K562 (cell line): ENCODE measurements around the gene DDX5. TPM values are rescaled to one million over a fixed set of nuclear protein-coding genes. Genes with fewer than 3 reads are reported as not detected.

Experiments used
- ATAC-seq: fragments of 200-7000 bp; cut with Tn5 transposase; 3 replicates; pipeline ENCODE4 v1.9.1; 2020; ENCODE audit warnings: moderate library complexity
- BruUV-seq: library from RNA; stranded (reverse); fragments of 400-500 nt; replicated peaks from 2 replicates; lab custom pipeline; 2021; lab: Mats Ljungman, UMichigan
- CTCF ChIA-PET: fragments of 300-600 bp; formaldehyde crosslinking; extraction: SDS; loops from one replicate; lab custom pipeline; 2021; ENCODE audit warnings: low intra/inter-chr PET ratio; lab: Yijun Ruan, JAX
- POLR2A ChIA-PET: fragments of 300-600, 350-650 bp; sonication (Branson Sonifier 250); formaldehyde crosslinking; extraction: SDS; loops from one replicate; lab custom pipeline; 2021; ENCODE audit warnings: antibody characterized with exemption, inconsistent platforms; lab: Yijun Ruan, JAX
- DNase-seq, 4 experiments: peaks; one replicate each; pipeline versions ENCODE4 v3.0.0 to v3.0.0-alpha.2; 2011 to 2018; ENCODE audit warnings: low spot score in 3 of 4, mixed read lengths in 3 of 4; ENCODE audit errors: extremely low read depth in 1 of 4
- FAIRE-seq: peaks from 2 replicates; lab custom pipeline; 2011; peaks lifted over from hg19 to GRCh38; lab: Jason Lieb, UNC
- H2AFZ ChIP-seq: 2 replicates; pipeline ENCODE4 v1.6.0; 2011; ENCODE audit warnings: low read depth, low read length, control low read depth, inconsistent platforms
- H3K27ac ChIP-seq: fragments of 200-600 bp; 3 replicates; pipeline ENCODE4 v1.8.0; 2011; ENCODE audit warnings: low read depth, mild to moderate bottlenecking, control low read depth, inconsistent platforms, low read length, moderate library complexity, mixed read lengths; ENCODE audit errors: extremely low read depth
- H3K27me3 ChIP-seq, 2 experiments: fragments of 300-600 bp in 1 of 2; 2 replicates in 1 of 2; 3 replicates in 1 of 2; pipeline versions ENCODE4 v1.6.0 to v1.8.0; 2011; ENCODE audit warnings: inconsistent platforms in 2 of 2, low read length in 2 of 2, mild to moderate bottlenecking in 1 of 2, mixed read lengths in 1 of 2, moderate library complexity in 1 of 2; ENCODE audit not compliant: control insufficient read depth in 2 of 2, insufficient read depth in 2 of 2
- H3K36me3 ChIP-seq: fragments of 300-600 bp; 3 replicates; pipeline ENCODE4 v1.8.0; 2011; ENCODE audit warnings: mild to moderate bottlenecking, low read length, inconsistent platforms; ENCODE audit not compliant: control insufficient read depth, insufficient read depth
- H3K4me1 ChIP-seq, 2 experiments: fragments of 200-600 bp in 1 of 2; replicated peaks in 1 of 2; 2 replicates in 1 of 2; 3 replicates in 1 of 2; pipeline versions ENCODE4 v1.5.1 to v1.8.0; 2011; ENCODE audit warnings: inconsistent platforms in 2 of 2, low read length in 2 of 2, mild to moderate bottlenecking in 1 of 2, mixed read lengths in 1 of 2, moderate library complexity in 1 of 2; ENCODE audit not compliant: control insufficient read depth in 2 of 2, insufficient read depth in 2 of 2
- H3K4me2 ChIP-seq: 2 replicates; pipeline ENCODE4 v1.6.1; 2011; ENCODE audit warnings: low read length, control low read depth, inconsistent platforms, mixed read lengths; ENCODE audit not compliant: insufficient read depth
- H3K4me3 ChIP-seq: fragments of 200-600 bp; sonication (generic), shearing (Covaris generic); 2 replicates; pipeline ENCODE4 v1.5.1; 2016; ENCODE audit warnings: control low read depth, inconsistent platforms
- H3K79me2 ChIP-seq: fragments of 200-600 bp; 3 replicates; pipeline ENCODE4 v1.8.0; 2011; ENCODE audit warnings: low read length, inconsistent platforms; ENCODE audit not compliant: control insufficient read depth, insufficient read depth
- H3K9ac ChIP-seq, 2 experiments: 2 replicates each; pipeline versions ENCODE4 v1.6.0 to v1.6.1; 2011; ENCODE audit warnings: low read depth in 2 of 2, low read length in 2 of 2, control low read depth in 1 of 2, inconsistent platforms in 1 of 2, mild to moderate bottlenecking in 1 of 2, mixed read lengths in 1 of 2; ENCODE audit not compliant: insufficient read depth in 1 of 2
- H3K9me1 ChIP-seq: one replicate; pipeline ENCODE4 v1.6.0; 2011; ENCODE audit warnings: inconsistent platforms, mild to moderate bottlenecking, low read length, moderate library complexity; ENCODE audit not compliant: control insufficient read depth, insufficient read depth
- H3K9me3 ChIP-seq: replicated peaks from 2 replicates; pipeline ENCODE4 v1.5.1; 2011; ENCODE audit warnings: low read depth, low read length, inconsistent platforms; ENCODE audit not compliant: control insufficient read depth, insufficient read depth
- H4K20me1 ChIP-seq: replicated peaks from 2 replicates; pipeline ENCODE4 v1.6.1; 2011; ENCODE audit warnings: low read length, inconsistent platforms, mixed read lengths; ENCODE audit not compliant: control insufficient read depth, insufficient read depth
- BRCA1 ChIP-seq, 2 experiments: fragments of 450-650 bp in 1 of 2; sonication (generic) in 1 of 2; formaldehyde crosslinking in 1 of 2; IDR thresholded peaks; 2 replicates each; pipeline versions ENCODE4 v1.5.0 to v1.6.1; 2017 to 2020; ENCODE audit warnings: mild to moderate bottlenecking in 1 of 2, missing genetic modification reagents in 1 of 2
- FOXM1 ChIP-seq, 2 experiments: fragments of 450-650 bp in 1 of 2; sonication (generic) in 1 of 2; formaldehyde crosslinking in 1 of 2; IDR thresholded peaks; 2 replicates each; pipeline versions ENCODE4 v1.6.1 to v1.9.0; 2017 to 2022; ENCODE audit warnings: low read depth in 2 of 2, mild to moderate bottlenecking in 2 of 2, missing genetic modification reagents in 1 of 2, moderate library complexity in 1 of 2
- FOXO4 ChIP-seq: fragments of 450-650 bp; formaldehyde crosslinking; IDR thresholded peaks from 2 replicates; pipeline ENCODE4 v1.4.0; 2020; ENCODE audit warnings: mild to moderate bottlenecking, moderate library complexity
- GABPB2 ChIP-seq: fragments of 250-450 bp; sonication (Bioruptor Pico); conservative IDR thresholded peaks from 2 replicates; pipeline ENCODE4 v1.5.1; 2021; ENCODE audit warnings: mild to moderate bottlenecking
- HDAC2 ChIP-seq: fragments of 450-650 bp; IDR thresholded peaks from 2 replicates; pipeline ENCODE4 v1.6.1; 2016; ENCODE audit warnings: mild to moderate bottlenecking
- PHTF2 ChIP-seq: fragments of 250-450 bp; sonication (Bioruptor Pico); IDR thresholded peaks from 2 replicates; pipeline ENCODE4 v1.5.0; 2021; ENCODE audit warnings: mild to moderate bottlenecking
- RBM15 ChIP-seq: fragments of 200-400 bp; formaldehyde crosslinking; IDR thresholded peaks from 2 replicates; pipeline ENCODE4 v1.6.1; 2018; ENCODE audit warnings: mild to moderate bottlenecking, low read length, moderate library complexity; ENCODE audit not compliant: insufficient read depth
- SIRT6 ChIP-seq: IDR thresholded peaks from one replicate; pipeline ENCODE4 v1.6.1; 2012; ENCODE audit warnings: low read depth, mild to moderate bottlenecking, control low read depth, inconsistent platforms, low read length, moderate library complexity
- SMARCA5 ChIP-seq: fragments of 450-650 bp; IDR thresholded peaks from 2 replicates; pipeline ENCODE4 v1.6.1; 2016
- YY1 ChIP-seq, 3 experiments: IDR thresholded peaks; 2 replicates each; pipeline ENCODE4 v1.6.1; 2011; ENCODE audit warnings: low read length in 2 of 3, mild to moderate bottlenecking in 2 of 3, moderate library complexity in 2 of 3, borderline replicate concordance in 1 of 3, control low read depth in 1 of 3, low read depth in 1 of 3; ENCODE audit not compliant: insufficient read depth in 3 of 3, insufficient replicate concordance in 2 of 3, control insufficient read depth in 1 of 3, insufficient read length in 1 of 3; ENCODE audit errors: extremely low read depth in 1 of 3
- ZEB2 ChIP-seq: fragments of 450-650 bp; IDR thresholded peaks from 2 replicates; pipeline ENCODE4 v1.6.1; 2016
- ZFP36 ChIP-seq: fragments of 150-350 bp; IDR thresholded peaks from 2 replicates; pipeline ENCODE4 v1.6.1; 2018; ENCODE audit warnings: low read length, low read depth; ENCODE audit not compliant: partially characterized antibody
- ZKSCAN1 ChIP-seq: fragments of 150-350 bp; IDR thresholded peaks from 2 replicates; pipeline ENCODE4 v1.6.1; 2016; ENCODE audit warnings: low read depth, low read length
- ZNF184 ChIP-seq: sonication (generic); formaldehyde crosslinking; IDR thresholded peaks from 2 replicates; pipeline ENCODE4 v1.5.0; 2020; ENCODE audit warnings: missing genetic modification reagents
- ZNF699 ChIP-seq: fragments of 250-450 bp; sonication (Bioruptor Pico); IDR thresholded peaks from 2 replicates; pipeline ENCODE4 v1.8.0; 2021; ENCODE audit warnings: mild to moderate bottlenecking, moderate library complexity; ENCODE audit not compliant: insufficient replicate concordance
- ZSCAN29 ChIP-seq: fragments of 450-650 bp; IDR thresholded peaks from 2 replicates; pipeline ENCODE4 v1.6.1; 2017
- WGBS: fragments of 100-300 bp; shearing (Covaris generic); methylation state at CpG from one replicate; pipeline ENCODE4 v1.1.6; 2016; ENCODE audit warnings: low coverage, mixed read lengths; ENCODE audit not compliant: insufficient coverage; ENCODE audit errors: missing lambda C conversion rate; 5-methylcytosine and 5-hydroxymethylcytosine counted together
- in situ Hi-C: fragments of 300-500 bp; cut with MboI; formaldehyde crosslinking; loops from 4 replicates; pipeline ENCODE4 v1.15.0; 2018; ENCODE audit warnings: inconsistent platforms, mixed read lengths
- intact Hi-C: fragments of 100-400 bp; cut with micrococcal nuclease; formaldehyde crosslinking; loops from 2 replicates; pipeline ENCODE4 v1.14.2; 2022
- polyA plus RNA-seq, 8 experiments: library from polyadenylated mRNA; depleted of rRNA in 4 of 8; stranded (reverse) in 5 of 8; unstranded in 3 of 8; fragments of >200 nt; fragmentation: Nextera tagmentation in 2 of 8; fragmentation: Illumina TruSeq in 1 of 8; extraction: Ambion mirVana in 2 of 8; extraction: Trizol in 1 of 8; gene quantifications; 2 replicates each; pipeline versions ENCODE4 v1.2.1 to v1.2.3, GENCODE V29; 2011 to 2014; ENCODE audit warnings: inconsistent platforms in 1 of 8, missing spikeins in 1 of 8
- total RNA-seq, 7 experiments: library from RNA; depleted of rRNA in 6 of 7; stranded (reverse); fragments of >200 nt in 6 of 7; fragmentation: Illumina TruSeq in 2 of 7; extraction: Trizol in 2 of 7; gene quantifications; 2 replicates each; pipeline versions ENCODE4 v1.2.1 to v1.2.3, GENCODE V29; 2011 to 2021; ENCODE audit warnings: low replicate concordance in 1 of 7
- TF ChIP-seq, protein P1 (sequence below): fragments of 250-450 bp; sonication (Bioruptor Pico); IDR thresholded peaks from 2 replicates; pipeline ENCODE4 v1.8.0; 2021; ENCODE audit warnings: moderate library complexity, mild to moderate bottlenecking, inconsistent platforms
- TF ChIP-seq, protein P2 (sequence below), 2 experiments: fragments of 450-650 bp; conservative IDR thresholded peaks; 2 replicates each; pipeline ENCODE4 v1.6.1; 2017; ENCODE audit warnings: mild to moderate bottlenecking in 2 of 2, moderate library complexity in 2 of 2

DDX5 gene
- total and polyA plus RNA-seq, 9 of the 15 experiments (the other 6 are each of a cell fraction or from before 2014, with no cell fraction given): 306 to 1,639 (median 604) TPM

- Histone ChIP-seq H3K79me2 (no peaks in the 10 kb centered on the region), H3K36me3 (peaks cover 100% of the 10 kb centered on the region), H3K4me2 (no peak overlapping the region), H3K27ac (no peak overlapping the region), H3K27me3 (no peaks in the 10 kb centered on the region), H3K9ac (no peak overlapping the region), H3K4me1 (peaks cover 0 to 19% of the 10 kb centered on the region in 2 experiments; a peak in 3 of 5 replicates), H4K20me1 (no peaks in the 10 kb centered on the region), H3K9me1 (no peaks in the 10 kb centered on the region), H2AFZ (no peak overlapping the region), H3K9me3 (no peaks in the 10 kb centered on the region), H3K4me3 (no peak overlapping the region)
- BruUV-seq: no TSS peak
- intact Hi-C loops (loop anchor here (2.0 to 10.0 kb wide), 2 partner anchors 69 to 111 kb away; no protein-coding TSS in a partner anchor), in situ Hi-C loops (no loop called here)
- ATAC-seq: peak; percentile 37
- ChIA-PET POLR2A (interaction anchor here (0.6 to 4.1 kb wide), 9 partner anchors 9 to 211 kb away, joined by 3 to 36 read pairs (median 3); partner anchors contain the start of genes CEP95 and DDX5), CTCF (interaction anchor here (0.5 kb wide), 1 partner anchor 129 kb away, joined by 3 read pairs; no protein-coding TSS in a partner anchor)
- 5% methylated on average over 2 of the region's 2 CpGs for WGBS
- FAIRE-seq: no peak
- peak in 2 of 4 experiments; percentile 24 to 45 for DNase-seq
- TF ChIP-seq ZNF184 (no peak), GABPB2 (CRISPR knock-in tag) (no peak), FOXM1 (IDR thresholded peaks at IDR 0.05; ENCODE audit: low read depth) (peak; percentile 69; the same call in 1 of the 2 replicates), FOXM1 (CRISPR knock-in tag; IDR thresholded peaks at IDR 0.05; ENCODE audit: low read depth) (no peak), SIRT6 (no peak), ZSCAN29 (no peak), FOXO4 (CRISPR knock-in tag) (no peak), ZEB2 (0 out of 2 replicates have a peak, but pooled peaks have one; percentile 28), RBM15 (no peak), ZFP36 (no peak), BRCA1 (IDR thresholded peaks at IDR 0.05) (no peak), BRCA1 (CRISPR knock-in tag; IDR thresholded peaks at IDR 0.05) (no peak), SMARCA5 (no peak), HDAC2 (peak; percentile 100), ZNF699 (CRISPR knock-in tag) (no peak), ZKSCAN1 (no peak), PHTF2 (CRISPR knock-in tag) (no peak), YY1 (IDR thresholded peaks at IDR 0.05; ENCODE audit: borderline replicate concordance in 1 of 3, control insufficient read depth in 1 of 3, extremely low read depth in 1 of 3, insufficient read depth in 3 of 3, insufficient read length in 1 of 3, insufficient replicate concordance in 2 of 3, low read depth in 1 of 3, low read length in 2 of 3) (no peak)
- TF ChIP-seq, protein P1, sequence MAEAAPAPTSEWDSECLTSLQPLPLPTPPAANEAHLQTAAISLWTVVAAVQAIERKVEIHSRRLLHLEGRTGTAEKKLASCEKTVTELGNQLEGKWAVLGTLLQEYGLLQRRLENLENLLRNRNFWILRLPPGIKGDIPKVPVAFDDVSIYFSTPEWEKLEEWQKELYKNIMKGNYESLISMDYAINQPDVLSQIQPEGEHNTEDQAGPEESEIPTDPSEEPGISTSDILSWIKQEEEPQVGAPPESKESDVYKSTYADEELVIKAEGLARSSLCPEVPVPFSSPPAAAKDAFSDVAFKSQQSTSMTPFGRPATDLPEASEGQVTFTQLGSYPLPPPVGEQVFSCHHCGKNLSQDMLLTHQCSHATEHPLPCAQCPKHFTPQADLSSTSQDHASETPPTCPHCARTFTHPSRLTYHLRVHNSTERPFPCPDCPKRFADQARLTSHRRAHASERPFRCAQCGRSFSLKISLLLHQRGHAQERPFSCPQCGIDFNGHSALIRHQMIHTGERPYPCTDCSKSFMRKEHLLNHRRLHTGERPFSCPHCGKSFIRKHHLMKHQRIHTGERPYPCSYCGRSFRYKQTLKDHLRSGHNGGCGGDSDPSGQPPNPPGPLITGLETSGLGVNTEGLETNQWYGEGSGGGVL (CRISPR knock-in tag): no peak
- TF ChIP-seq, protein P2, sequence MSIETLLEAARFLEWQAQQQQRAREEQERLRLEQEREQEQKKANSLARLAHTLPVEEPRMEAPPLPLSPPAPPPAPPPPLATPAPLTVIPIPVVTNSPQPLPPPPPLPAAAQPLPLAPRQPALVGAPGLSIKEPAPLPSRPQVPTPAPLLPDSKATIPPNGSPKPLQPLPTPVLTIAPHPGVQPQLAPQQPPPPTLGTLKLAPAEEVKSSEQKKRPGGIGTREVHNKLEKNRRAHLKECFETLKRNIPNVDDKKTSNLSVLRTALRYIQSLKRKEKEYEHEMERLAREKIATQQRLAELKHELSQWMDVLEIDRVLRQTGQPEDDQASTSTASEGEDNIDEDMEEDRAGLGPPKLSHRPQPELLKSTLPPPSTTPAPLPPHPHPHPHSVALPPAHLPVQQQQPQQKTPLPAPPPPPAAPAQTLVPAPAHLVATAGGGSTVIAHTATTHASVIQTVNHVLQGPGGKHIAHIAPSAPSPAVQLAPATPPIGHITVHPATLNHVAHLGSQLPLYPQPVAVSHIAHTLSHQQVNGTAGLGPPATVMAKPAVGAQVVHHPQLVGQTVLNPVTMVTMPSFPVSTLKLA (conservative IDR thresholded peaks at IDR 0.05): peak in 1 of 2 experiments; percentile 82; a peak in 2 of 4 replicates
Observed at GRCh38 chr17:64533784-64534183, 27.7 kb upstream of the DDX5 start.
